ENCODE measurements around the gene PDE9A. TPM values are rescaled to one million over a fixed set of nuclear protein-coding genes. Genes with fewer than 3 reads are reported as not detected.

The PDE9A gene
- total and polyA plus RNA-seq, 9 donors: 3.9 to 11.3 (median 6.9) TPM

GRCh38 chr21:42661688-42662429 is 8.4 kb downstream of the PDE9A start:
- Histone ChIP-seq H3K4me3 (no peak overlapping the region), H3K27ac (no peak overlapping the region), H3K4me1 (ENCODE audit: insufficient read depth) (no peaks in the 10 kb centered on the region), H3K36me3 (no peaks in the 10 kb centered on the region), H3K27me3 (no peaks in the 10 kb centered on the region), H3K9me3 (no peaks in the 10 kb centered on the region)
- no peak for DNase-seq
- WGBS, 3 donors: 90 to 92% (median 90%) methylated on average over 25 of the region's 25 CpGs
- TF ChIP-seq POLR2A (IDR thresholded peaks at IDR 0.05) (no peak), CTCF (IDR thresholded peaks at IDR 0.05) (no peak), EP300 (IDR thresholded peaks at IDR 0.05) (no peak)
- intact Hi-C loops (cut with DNase I): no loop called here

- H3K4me1 ChIP-seq (ENCODE audit: insufficient read depth): no peaks in the 10 kb centered on the region
- H3K4me3 ChIP-seq: no peak overlapping the region
- no peak for TF ChIP-seq POLR2A (IDR thresholded peaks at IDR 0.05)
- TF ChIP-seq EP300 (IDR thresholded peaks at IDR 0.05): no peak
- H3K27me3 ChIP-seq: no peaks in the 10 kb centered on the region
- intact Hi-C loops (cut with DNase I): no loop called here
- no peaks in the 10 kb centered on the region for H3K9me3 ChIP-seq
- 92 to 94% (median 94%) methylated on average over 20 of the region's 20 CpGs for WGBS, 3 donors
- no peaks in the 10 kb centered on the region for H3K36me3 ChIP-seq
- H3K27ac ChIP-seq: no peak overlapping the region
- no peak for DNase-seq
These were observed 9.2 kb downstream of the PDE9A start for GRCh38 chr21:42662430-42663199.

- intact Hi-C loops (cut with DNase I): no loop called here
- no peaks in the 10 kb centered on the region for H3K36me3 ChIP-seq
- WGBS, 3 donors: 93 to 96% (median 94%) methylated on average over 18 of the region's 18 CpGs
- H3K9me3 ChIP-seq: no peaks in the 10 kb centered on the region
- no peak overlapping the region for H3K4me3 ChIP-seq
- no peaks in the 10 kb centered on the region for H3K27me3 ChIP-seq
- TF ChIP-seq CTCF (IDR thresholded peaks at IDR 0.05) (no peak), POLR2A (IDR thresholded peaks at IDR 0.05) (no peak), EP300 (IDR thresholded peaks at IDR 0.05) (no peak)
- DNase-seq: no peak
- no peak overlapping the region for H3K27ac ChIP-seq
- peaks cover 2% of the 10 kb centered on the region for H3K4me1 ChIP-seq (ENCODE audit: insufficient read depth)
These were observed 9.9 kb downstream of the PDE9A start for GRCh38 chr21:42663200-42663750.

- Histone ChIP-seq H3K4me3 (no peak overlapping the region), H3K36me3 (no peaks in the 10 kb centered on the region), H3K27me3 (no peaks in the 10 kb centered on the region), H3K4me1 (ENCODE audit: insufficient read depth) (peaks cover 5% of the 10 kb centered on the region), H3K27ac (no peak overlapping the region), H3K9me3 (no peaks in the 10 kb centered on the region)
- intact Hi-C loops (cut with DNase I): no loop called here
- TF ChIP-seq CTCF (IDR thresholded peaks at IDR 0.05) (no peak), POLR2A (IDR thresholded peaks at IDR 0.05) (no peak), EP300 (IDR thresholded peaks at IDR 0.05) (no peak)
- DNase-seq: no peak
- 91 to 94% (median 92%) methylated on average over 15 of the region's 15 CpGs for WGBS, 3 donors
These were observed 10.6 kb downstream of the PDE9A start for GRCh38 chr21:42663860-42664535.
